Keratinocyte (primary cell): ENCODE data around the gene DMRTB1.

Experiments used
- EZH2 ChIP-seq: IDR thresholded peaks from one replicate; pipeline ENCODE4 v1.6.1; 2012; ENCODE audit warnings: inconsistent platforms, mild to moderate bottlenecking, low read length, moderate library complexity
- TF ChIP-seq, protein P1 (sequence below), 3 experiments: IDR thresholded peaks in 1 of 3; conservative IDR thresholded peaks in 1 of 3; optimal IDR thresholded peaks in 1 of 3; 2 replicates in 2 of 3; 3 replicates in 1 of 3; pipeline versions ENCODE3 to v1.5.1; 2011; ENCODE audit warnings: low read length in 3 of 3, mild to moderate bottlenecking in 3 of 3, moderate library complexity in 2 of 3, control low read depth in 1 of 3, inconsistent platforms in 1 of 3; ENCODE audit not compliant: insufficient read depth in 2 of 3; ENCODE audit errors: extremely low read depth in 1 of 3

DNA sequence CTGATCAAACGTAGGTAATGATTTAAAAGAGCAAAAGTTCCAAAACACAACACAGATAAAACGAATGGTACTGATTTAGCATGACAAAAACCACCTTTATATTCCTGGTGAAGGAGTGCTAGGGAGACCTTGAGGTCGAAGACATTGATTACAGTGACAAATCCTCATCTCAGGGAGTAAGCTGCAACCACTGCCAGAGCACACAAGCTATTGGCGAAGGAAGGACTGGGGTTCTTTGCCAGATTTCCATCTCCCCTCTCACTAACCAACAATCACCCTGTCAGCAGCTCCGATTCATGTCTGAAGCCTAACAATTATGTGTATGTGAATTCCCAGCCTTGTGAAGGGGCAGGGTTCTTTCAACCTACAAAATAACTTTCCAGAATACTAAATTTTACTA lies 40.2 kb upstream of the DMRTB1 start:
- TF ChIP-seq, protein P1, sequence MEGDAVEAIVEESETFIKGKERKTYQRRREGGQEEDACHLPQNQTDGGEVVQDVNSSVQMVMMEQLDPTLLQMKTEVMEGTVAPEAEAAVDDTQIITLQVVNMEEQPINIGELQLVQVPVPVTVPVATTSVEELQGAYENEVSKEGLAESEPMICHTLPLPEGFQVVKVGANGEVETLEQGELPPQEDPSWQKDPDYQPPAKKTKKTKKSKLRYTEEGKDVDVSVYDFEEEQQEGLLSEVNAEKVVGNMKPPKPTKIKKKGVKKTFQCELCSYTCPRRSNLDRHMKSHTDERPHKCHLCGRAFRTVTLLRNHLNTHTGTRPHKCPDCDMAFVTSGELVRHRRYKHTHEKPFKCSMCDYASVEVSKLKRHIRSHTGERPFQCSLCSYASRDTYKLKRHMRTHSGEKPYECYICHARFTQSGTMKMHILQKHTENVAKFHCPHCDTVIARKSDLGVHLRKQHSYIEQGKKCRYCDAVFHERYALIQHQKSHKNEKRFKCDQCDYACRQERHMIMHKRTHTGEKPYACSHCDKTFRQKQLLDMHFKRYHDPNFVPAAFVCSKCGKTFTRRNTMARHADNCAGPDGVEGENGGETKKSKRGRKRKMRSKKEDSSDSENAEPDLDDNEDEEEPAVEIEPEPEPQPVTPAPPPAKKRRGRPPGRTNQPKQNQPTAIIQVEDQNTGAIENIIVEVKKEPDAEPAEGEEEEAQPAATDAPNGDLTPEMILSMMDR (optimal IDR thresholded peaks at IDR 0.05 in 1 of 3, IDR thresholded peaks at IDR 0.05 in 1 of 3, conservative IDR thresholded peaks at IDR 0.05 in 1 of 3; ENCODE audit: extremely low read depth in 1 of 3, insufficient read depth in 2 of 3, low read length in 3 of 3), result no peak
- TF ChIP-seq EZH2, result no peak
